ENCODE data around the gene GLYATL3. TPM values are rescaled to one million over a fixed set of nuclear protein-coding genes. Genes with fewer than 3 reads are reported as not detected.

Gene GLYATL3
- total RNA-seq (0.33 TPM), polyA plus RNA-seq (0.05 TPM)
- long read RNA-seq, donor 1 = 0 reads
- long read RNA-seq, donor 2 = 0 reads
- long read RNA-seq, donor 3 = 0 reads
- long read RNA-seq, donor 4 = 0 reads
- long read RNA-seq, donor 5 = 0 reads
- long read RNA-seq, donor 6 = 0 reads
- long read RNA-seq, donor 7 = 0 reads
- long read RNA-seq, donor 8 = 0 reads
- long read RNA-seq, donor 9 = 0 reads
- long read RNA-seq, donor 10 = 0 reads

DNA sequence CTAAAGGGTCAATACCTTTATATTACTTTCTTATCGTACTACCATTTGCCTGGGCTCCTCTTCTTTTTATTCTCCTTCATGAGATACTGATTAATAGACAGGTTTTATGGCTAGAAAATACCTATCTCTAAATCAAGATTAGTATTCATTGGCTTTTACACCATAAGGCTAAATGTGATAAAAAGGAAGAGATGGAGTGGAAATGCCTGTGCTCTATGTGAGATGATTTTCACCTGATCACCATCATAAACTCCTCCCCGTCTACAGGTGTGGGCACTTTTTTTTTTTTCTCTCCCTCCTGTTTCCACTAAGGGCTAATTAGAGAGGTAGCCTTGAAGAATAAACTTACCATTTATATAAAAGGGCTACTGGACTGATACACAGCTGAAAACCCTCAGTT is at the start of gene GLYATL3:
Gene GLYATL3 (plus strand): TSS at position 301 of the 400 bp plus-strand sequence. CDS start 12,068 bp downstream, outside the sequence.
- no peak for DNase-seq (ENCODE audit: low read depth in 6 of 9, low spot score in 9 of 9)
- Histone ChIP-seq H3K4me3 (ENCODE audit: low read length in 2 of 2) (no peak within 1 kb of the TSS), H3K27me3 (ENCODE audit: control insufficient read depth in 2 of 2, insufficient read depth in 1 of 2, low read length in 1 of 2) (no peaks in the 10 kb centered on the region), H3K9me3 (ENCODE audit: control insufficient read depth in 2 of 2, insufficient read depth in 1 of 2, low read length in 1 of 2) (no peaks in the 10 kb centered on the region), H3K4me1 (ENCODE audit: control insufficient read depth in 2 of 2, insufficient read depth in 2 of 2, low read length in 2 of 2) (no peaks in the 10 kb centered on the region), H3K36me3 (ENCODE audit: control insufficient read depth in 2 of 2, insufficient read depth in 2 of 2, low read length in 1 of 2) (peaks cover 2 to 5% of the 10 kb centered on the region in 2 donors), H3K27ac (ENCODE audit: low read depth in 1 of 2, low read length in 1 of 2) (no peak within 1 kb of the TSS)
- 84% methylated on average over 2 of the region's 2 CpGs for WGBS

DNA sequence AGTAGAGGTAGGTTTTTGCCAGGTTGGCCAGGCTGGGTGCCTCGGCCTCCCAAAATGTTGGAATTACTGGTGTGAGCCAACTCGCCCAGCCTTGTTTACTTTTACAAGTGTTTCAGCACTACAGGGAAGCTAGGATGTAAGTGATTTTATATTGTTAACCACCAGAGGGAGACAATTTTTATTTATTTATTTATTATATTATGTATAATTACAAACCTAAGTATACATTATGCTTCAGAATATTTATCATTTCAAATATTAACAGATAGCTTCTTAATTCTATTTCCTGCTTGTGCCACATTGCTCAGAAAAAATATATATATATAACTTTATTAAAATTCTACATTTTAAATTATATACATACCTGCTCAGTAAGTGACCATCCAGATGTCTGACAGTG is 46.5 kb upstream of the GLYATL3 start:
- no peaks in the 10 kb centered on the region for H3K27me3 ChIP-seq (ENCODE audit: control insufficient read depth in 2 of 2, insufficient read depth in 1 of 2, low read length in 1 of 2)
- no peak overlapping the region for H3K27ac ChIP-seq (ENCODE audit: low read depth in 1 of 2, low read length in 1 of 2)
- H3K4me3 ChIP-seq (ENCODE audit: low read length in 2 of 2) = no peak overlapping the region
- H3K4me1 ChIP-seq (ENCODE audit: control insufficient read depth in 2 of 2, insufficient read depth in 2 of 2, low read length in 2 of 2) = no peaks in the 10 kb centered on the region
- H3K9me3 ChIP-seq (ENCODE audit: control insufficient read depth in 2 of 2, insufficient read depth in 1 of 2, low read length in 1 of 2) = no peaks in the 10 kb centered on the region
- WGBS = 98% methylated on average over 2 of the region's 2 CpGs
- no peak for DNase-seq (ENCODE audit: low read depth in 6 of 9, low spot score in 9 of 9)
- peaks cover 2 to 28% of the 10 kb centered on the region in 2 donors for H3K36me3 ChIP-seq (ENCODE audit: control insufficient read depth in 2 of 2, insufficient read depth in 2 of 2, low read length in 1 of 2)

DNA sequence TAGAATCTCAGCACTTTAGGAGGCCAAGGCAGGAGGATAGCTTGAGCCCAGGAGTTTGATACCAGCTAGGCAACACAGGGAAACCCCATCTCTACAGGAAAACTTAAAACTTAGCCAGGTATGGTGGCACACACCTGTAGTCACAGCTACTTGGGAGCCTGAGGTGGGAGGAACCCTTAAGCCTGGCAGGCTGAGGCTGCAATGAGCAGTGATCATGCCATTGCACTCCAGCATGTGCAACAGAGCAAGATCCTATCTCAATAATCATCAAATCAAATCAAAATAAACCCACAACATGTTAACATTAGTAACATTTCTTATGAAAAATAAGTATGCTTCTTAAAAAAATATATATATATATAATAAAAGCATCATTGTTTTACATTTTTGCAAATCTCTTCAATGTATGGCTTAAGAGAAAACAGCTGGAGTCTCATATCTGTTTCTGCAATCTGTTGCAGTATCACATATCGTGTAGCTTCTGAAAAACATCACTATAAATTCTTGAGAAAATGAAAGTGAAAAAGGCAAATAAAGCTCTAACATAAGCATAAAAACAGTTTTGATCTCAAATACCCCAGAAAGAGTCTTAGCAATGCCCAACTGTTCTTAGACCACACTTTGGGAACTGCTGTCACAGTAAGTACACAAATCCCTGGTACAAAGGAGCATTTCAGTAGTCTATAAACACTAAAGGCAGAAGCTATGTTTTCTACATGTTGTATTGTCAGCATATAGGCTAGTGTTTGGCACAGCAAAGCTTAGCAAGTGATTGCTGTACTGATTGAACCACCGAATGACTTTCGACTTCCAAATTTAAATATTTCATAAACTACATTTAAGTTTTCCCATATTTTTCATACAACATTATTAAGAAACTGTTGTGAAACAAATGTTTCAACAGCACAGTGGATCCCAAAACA is 44.7 kb upstream of the GLYATL3 start:
- Histone ChIP-seq H3K27ac (ENCODE audit: low read depth in 1 of 2, low read length in 1 of 2) (no peak overlapping the region), H3K27me3 (ENCODE audit: control insufficient read depth in 2 of 2, insufficient read depth in 1 of 2, low read length in 1 of 2) (no peaks in the 10 kb centered on the region), H3K4me1 (ENCODE audit: control insufficient read depth in 2 of 2, insufficient read depth in 2 of 2, low read length in 2 of 2) (no peaks in the 10 kb centered on the region), H3K4me3 (ENCODE audit: low read length in 2 of 2) (no peak overlapping the region), H3K36me3 (ENCODE audit: control insufficient read depth in 2 of 2, insufficient read depth in 2 of 2, low read length in 1 of 2) (peaks cover 0 to 21% of the 10 kb centered on the region in 2 donors), H3K9me3 (ENCODE audit: control insufficient read depth in 2 of 2, insufficient read depth in 1 of 2, low read length in 1 of 2) (no peaks in the 10 kb centered on the region)
- DNase-seq (ENCODE audit: low read depth in 6 of 9, low spot score in 9 of 9) = no peak
- WGBS = 94% methylated on average over 3 of the region's 3 CpGs

DNA sequence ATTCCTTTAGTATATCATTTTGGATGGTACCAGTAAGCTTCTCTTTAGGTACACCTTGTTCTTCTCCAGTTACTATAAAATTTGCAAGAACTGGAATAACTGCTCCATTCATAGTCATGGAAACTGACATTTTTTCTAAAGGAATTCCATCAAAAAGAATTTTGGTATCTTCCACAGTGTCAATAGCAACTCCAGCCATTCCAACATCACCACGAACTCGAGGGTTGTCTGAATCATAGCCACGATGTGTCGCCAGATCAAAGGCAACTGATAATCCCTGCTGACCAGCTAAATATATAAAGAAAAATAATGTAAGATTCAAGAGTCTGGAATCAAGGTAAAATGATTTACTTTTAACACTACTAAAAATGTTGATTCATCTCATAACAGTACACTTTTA is 42.0 kb upstream of the GLYATL3 start:
- WGBS = 98% methylated on average over 4 of the region's 4 CpGs
- Histone ChIP-seq H3K4me1 (ENCODE audit: control insufficient read depth in 2 of 2, insufficient read depth in 2 of 2, low read length in 2 of 2) (peaks cover 4 to 6% of the 10 kb centered on the region in 2 donors), H3K27me3 (ENCODE audit: control insufficient read depth in 2 of 2, insufficient read depth in 1 of 2, low read length in 1 of 2) (no peaks in the 10 kb centered on the region)

DNA sequence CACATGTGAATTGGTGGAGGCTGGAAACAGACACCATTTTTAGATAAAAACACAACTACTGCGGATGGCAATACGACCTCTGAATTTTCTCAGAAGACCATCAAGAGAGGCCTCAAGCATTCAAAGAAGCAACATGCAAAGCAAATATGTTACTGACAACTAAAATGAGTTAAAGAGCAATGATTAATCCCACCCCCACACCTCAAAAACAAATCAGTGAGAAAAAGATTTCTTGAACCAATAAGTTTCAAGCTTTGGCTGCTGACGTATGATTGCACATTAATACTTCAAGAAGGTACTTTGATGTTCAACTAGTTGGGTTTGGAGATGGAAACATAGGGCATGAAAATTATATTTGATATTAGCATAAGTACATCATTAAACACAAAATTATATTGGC is 37.7 kb upstream of the GLYATL3 start:
- DNase-seq (ENCODE audit: low read depth in 6 of 9, low spot score in 9 of 9) = peak in 3 of 9 donors; percentile 3 to 24 (median 11)
- Histone ChIP-seq H3K4me1 (ENCODE audit: control insufficient read depth in 2 of 2, insufficient read depth in 2 of 2, low read length in 2 of 2) (peaks cover 6 to 11% of the 10 kb centered on the region in 2 donors), H3K27ac (ENCODE audit: low read depth in 1 of 2, low read length in 1 of 2) (no peak overlapping the region), H3K9me3 (ENCODE audit: control insufficient read depth in 2 of 2, insufficient read depth in 1 of 2, low read length in 1 of 2) (no peaks in the 10 kb centered on the region), H3K4me3 (ENCODE audit: low read length in 2 of 2) (peak overlapping the region; percentile 79 to 86), H3K36me3 (ENCODE audit: control insufficient read depth in 2 of 2, insufficient read depth in 2 of 2, low read length in 1 of 2) (peaks cover 0 to under 1% of the 10 kb centered on the region in 2 donors), H3K27me3 (ENCODE audit: control insufficient read depth in 2 of 2, insufficient read depth in 1 of 2, low read length in 1 of 2) (no peaks in the 10 kb centered on the region)
- 42% methylated on average over 3 of the region's 3 CpGs for WGBS

More for the DNA sequence above, 42.0 kb upstream of the GLYATL3 start:
- Histone ChIP-seq H3K36me3 (ENCODE audit: control insufficient read depth in 2 of 2, insufficient read depth in 2 of 2, low read length in 1 of 2) (peaks cover 0 to 12% of the 10 kb centered on the region in 2 donors), H3K4me3 (ENCODE audit: low read length in 2 of 2) (no peak overlapping the region), H3K9me3 (ENCODE audit: control insufficient read depth in 2 of 2, insufficient read depth in 1 of 2, low read length in 1 of 2) (no peaks in the 10 kb centered on the region), H3K27ac (ENCODE audit: low read depth in 1 of 2, low read length in 1 of 2) (no peak overlapping the region)
- DNase-seq (ENCODE audit: low read depth in 6 of 9, low spot score in 9 of 9) = no peak

DNA sequence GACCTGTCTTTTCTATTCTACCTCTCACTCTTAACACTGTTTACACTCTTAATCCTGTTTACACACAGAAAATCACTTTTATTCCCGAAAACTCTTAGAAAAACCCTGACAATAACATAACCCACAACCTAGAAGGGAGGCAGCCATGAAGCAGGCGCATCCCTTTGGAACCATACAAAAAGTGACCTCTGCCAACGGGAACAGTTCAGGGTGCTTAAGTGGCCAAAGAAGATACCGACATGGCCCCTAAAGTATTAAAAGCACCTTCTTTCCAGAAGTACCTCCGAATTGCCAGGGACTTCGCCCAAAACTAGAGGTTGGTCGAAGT is 37.2 kb upstream of the GLYATL3 start:
- 2% methylated on average over 7 of the region's 7 CpGs for WGBS
- Histone ChIP-seq H3K9me3 (ENCODE audit: control insufficient read depth in 2 of 2, insufficient read depth in 1 of 2, low read length in 1 of 2) (no peaks in the 10 kb centered on the region), H3K4me3 (ENCODE audit: low read length in 2 of 2) (peak overlapping the region; percentile 79 to 86), H3K27ac (ENCODE audit: low read depth in 1 of 2, low read length in 1 of 2) (peak overlapping the region; percentile 76 to 78), H3K4me1 (ENCODE audit: control insufficient read depth in 2 of 2, insufficient read depth in 2 of 2, low read length in 2 of 2) (peaks cover 6 to 11% of the 10 kb centered on the region in 2 donors), H3K36me3 (ENCODE audit: control insufficient read depth in 2 of 2, insufficient read depth in 2 of 2, low read length in 1 of 2) (no peaks in the 10 kb centered on the region), H3K27me3 (ENCODE audit: control insufficient read depth in 2 of 2, insufficient read depth in 1 of 2, low read length in 1 of 2) (no peaks in the 10 kb centered on the region)
- peak in 1 of 9 donors; percentile 6 for DNase-seq (ENCODE audit: low read depth in 6 of 9, low spot score in 9 of 9)

DNA sequence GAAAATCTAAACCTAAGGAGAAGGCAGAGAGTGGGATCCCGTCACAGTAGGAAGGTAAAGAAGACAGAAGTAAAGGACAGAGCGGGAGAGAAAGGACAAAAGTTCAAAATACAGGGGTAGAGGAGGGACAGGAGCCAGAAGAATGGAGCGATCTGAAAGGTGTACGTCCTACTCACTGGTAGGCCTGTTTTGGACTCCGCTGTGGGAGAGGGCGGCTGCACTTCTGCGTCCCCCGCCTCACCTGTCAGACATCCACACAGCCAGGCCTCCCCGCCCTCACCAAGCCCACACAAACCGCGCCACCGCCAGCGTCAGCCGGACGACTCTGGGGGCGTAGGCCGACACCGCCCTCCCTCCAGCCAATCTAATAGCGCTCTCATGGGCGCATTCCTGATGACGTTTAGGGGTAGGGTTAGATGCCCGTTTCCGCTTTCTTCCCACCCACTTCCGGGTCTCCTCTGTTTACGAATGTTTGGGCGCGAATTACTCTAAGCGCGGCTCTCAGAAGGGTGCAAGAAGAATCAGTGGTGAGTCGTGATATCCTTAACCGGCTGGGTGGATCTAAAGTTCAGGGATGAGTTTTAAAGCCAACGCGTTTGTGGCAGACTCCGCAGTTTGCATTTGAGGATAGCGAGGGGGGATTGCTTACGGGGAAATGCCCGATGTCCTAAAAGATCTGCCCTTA is 36.7 kb upstream of the GLYATL3 start, which contains the start of the genes CENPQ and MMUT:
Gene CENPQ (plus strand): TSS at position 444 of the 685 bp plus-strand sequence. CDS start 6,807 bp downstream, outside the sequence.
Gene MMUT (minus strand): TSS at position 327 of the 685 bp plus-strand sequence. CDS start 3,787 bp downstream, outside the sequence.
- Histone ChIP-seq H3K4me3 (ENCODE audit: low read length in 2 of 2) (peak within 1 kb of the TSS; percentile 79 to 86), H3K27me3 (ENCODE audit: control insufficient read depth in 2 of 2, insufficient read depth in 1 of 2, low read length in 1 of 2) (no peaks in the 10 kb centered on the region), H3K9me3 (ENCODE audit: control insufficient read depth in 2 of 2, insufficient read depth in 1 of 2, low read length in 1 of 2) (no peaks in the 10 kb centered on the region), H3K36me3 (ENCODE audit: control insufficient read depth in 2 of 2, insufficient read depth in 2 of 2, low read length in 1 of 2) (no peaks in the 10 kb centered on the region), H3K4me1 (ENCODE audit: control insufficient read depth in 2 of 2, insufficient read depth in 2 of 2, low read length in 2 of 2) (peaks cover 6 to 11% of the 10 kb centered on the region in 2 donors), H3K27ac (ENCODE audit: low read depth in 1 of 2, low read length in 1 of 2) (peak within 1 kb of the TSS; percentile 76 to 78)
- under 1% methylated on average over 37 of the region's 37 CpGs for WGBS
- DNase-seq (ENCODE audit: low read depth in 6 of 9, low spot score in 9 of 9) = peak; percentile 83 to 96 (median 94)

DNA sequence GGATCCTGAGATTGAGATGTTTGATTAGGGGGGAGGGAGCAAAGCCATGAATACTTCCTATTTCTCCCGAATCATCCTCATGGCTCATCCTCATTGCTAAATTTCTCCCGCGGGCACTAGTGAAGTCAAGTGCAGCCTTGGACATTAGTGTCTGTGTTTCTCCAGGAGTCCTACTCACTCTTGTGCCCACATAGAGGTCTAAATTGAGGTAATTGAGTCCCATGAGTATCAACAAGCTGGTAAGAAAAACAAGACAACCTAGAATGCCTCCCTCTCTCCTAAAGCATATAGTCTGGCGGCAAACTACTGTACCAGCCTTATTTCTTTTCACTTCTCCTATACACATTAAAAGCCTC is 36.1 kb upstream of the GLYATL3 start:
- Histone ChIP-seq H3K9me3 (ENCODE audit: control insufficient read depth in 2 of 2, insufficient read depth in 1 of 2, low read length in 1 of 2) (no peaks in the 10 kb centered on the region), H3K4me1 (ENCODE audit: control insufficient read depth in 2 of 2, insufficient read depth in 2 of 2, low read length in 2 of 2) (peaks cover 6 to 11% of the 10 kb centered on the region in 2 donors)
- WGBS = under 1% methylated on average over 4 of the region's 4 CpGs

More for the DNA sequence above, 36.1 kb upstream of the GLYATL3 start:
- no peak for DNase-seq (ENCODE audit: low read depth in 6 of 9, low spot score in 9 of 9)
- Histone ChIP-seq H3K27me3 (ENCODE audit: control insufficient read depth in 2 of 2, insufficient read depth in 1 of 2, low read length in 1 of 2) (no peaks in the 10 kb centered on the region), H3K27ac (ENCODE audit: low read depth in 1 of 2, low read length in 1 of 2) (peak overlapping the region; percentile 64 to 78), H3K36me3 (ENCODE audit: control insufficient read depth in 2 of 2, insufficient read depth in 2 of 2, low read length in 1 of 2) (no peaks in the 10 kb centered on the region), H3K4me3 (ENCODE audit: low read length in 2 of 2) (peak overlapping the region; percentile 79 to 86)

Data from thymus (tissue), 14 donors.